ENCODE data around the gene MPG.

The MPG gene

DNA sequence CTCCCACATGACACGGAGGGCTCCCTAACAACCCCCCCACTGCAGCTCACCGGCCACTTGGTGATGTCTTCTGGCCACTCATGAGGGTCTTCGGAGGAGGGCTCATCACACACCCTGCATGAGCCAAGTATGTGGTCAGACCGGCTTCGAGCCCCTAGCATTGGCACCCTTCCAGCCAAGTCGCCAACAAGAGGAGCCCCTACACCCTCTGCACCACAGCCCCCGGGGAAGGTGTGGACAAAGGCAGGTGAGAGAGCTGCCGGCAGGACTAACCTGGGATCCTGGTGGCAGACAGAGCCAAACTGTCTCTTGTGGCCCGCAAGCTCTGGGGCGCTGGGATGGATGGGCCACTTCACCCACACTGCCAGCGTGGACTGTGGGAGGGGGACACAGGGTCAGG is 17.9 kb upstream of the MPG start:
- no peak overlapping the region for H3K4me3 ChIP-seq (ENCODE audit: low read depth, low read length)
- TF ChIP-seq, protein P1, sequence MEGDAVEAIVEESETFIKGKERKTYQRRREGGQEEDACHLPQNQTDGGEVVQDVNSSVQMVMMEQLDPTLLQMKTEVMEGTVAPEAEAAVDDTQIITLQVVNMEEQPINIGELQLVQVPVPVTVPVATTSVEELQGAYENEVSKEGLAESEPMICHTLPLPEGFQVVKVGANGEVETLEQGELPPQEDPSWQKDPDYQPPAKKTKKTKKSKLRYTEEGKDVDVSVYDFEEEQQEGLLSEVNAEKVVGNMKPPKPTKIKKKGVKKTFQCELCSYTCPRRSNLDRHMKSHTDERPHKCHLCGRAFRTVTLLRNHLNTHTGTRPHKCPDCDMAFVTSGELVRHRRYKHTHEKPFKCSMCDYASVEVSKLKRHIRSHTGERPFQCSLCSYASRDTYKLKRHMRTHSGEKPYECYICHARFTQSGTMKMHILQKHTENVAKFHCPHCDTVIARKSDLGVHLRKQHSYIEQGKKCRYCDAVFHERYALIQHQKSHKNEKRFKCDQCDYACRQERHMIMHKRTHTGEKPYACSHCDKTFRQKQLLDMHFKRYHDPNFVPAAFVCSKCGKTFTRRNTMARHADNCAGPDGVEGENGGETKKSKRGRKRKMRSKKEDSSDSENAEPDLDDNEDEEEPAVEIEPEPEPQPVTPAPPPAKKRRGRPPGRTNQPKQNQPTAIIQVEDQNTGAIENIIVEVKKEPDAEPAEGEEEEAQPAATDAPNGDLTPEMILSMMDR (IDR thresholded peaks at IDR 0.05; ENCODE audit: low read depth, low read length): no peak

DNA sequence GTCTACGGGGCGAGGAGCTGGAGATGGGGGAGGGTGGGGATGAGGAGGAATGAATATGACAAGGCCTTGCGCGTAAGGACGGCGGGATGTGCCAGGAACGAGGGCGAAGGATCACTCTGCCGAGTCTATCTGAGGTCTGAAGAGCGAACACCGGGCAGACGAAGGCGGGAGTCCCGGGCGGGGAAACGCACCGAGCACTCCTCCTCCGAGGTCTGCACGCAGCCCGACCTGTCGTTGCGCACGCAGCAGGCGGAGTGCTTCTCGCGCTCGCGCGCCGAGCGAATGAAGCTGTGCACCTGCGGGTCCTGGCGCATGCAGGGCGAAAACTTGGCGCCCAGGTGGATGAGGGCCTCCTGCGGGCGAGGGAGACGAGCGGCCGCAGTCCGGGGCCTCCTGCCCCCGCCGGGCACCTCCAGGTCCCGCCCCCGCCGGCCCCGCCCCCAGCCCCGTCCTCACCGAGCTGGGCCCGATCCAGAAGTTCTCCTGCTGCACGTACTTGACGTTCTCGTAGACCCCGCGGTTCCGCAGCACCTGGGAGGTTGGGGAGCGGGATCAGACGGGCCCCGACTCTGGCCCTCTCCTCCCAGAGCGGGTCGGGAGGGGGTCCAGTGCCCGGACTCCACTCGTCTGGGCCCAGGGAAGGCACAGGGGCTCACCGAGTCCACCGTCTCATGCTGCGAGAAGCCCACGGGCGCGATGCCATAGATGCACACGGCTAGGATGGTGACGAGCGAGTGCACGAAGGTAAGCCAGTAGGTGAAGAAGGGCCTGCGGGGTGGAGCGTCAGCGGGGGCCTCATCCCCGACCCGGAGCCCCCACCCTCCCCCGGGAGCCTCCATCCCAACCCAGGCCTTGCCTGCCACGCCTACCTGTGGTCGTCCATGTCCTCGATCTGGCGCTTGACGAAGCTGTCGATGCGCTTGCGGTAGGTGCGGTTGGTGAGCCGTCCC is 16.8 kb upstream of the MPG start:
- no peak overlapping the region for H3K4me3 ChIP-seq (ENCODE audit: low read depth, low read length)
- TF ChIP-seq, protein P1 (IDR thresholded peaks at IDR 0.05; ENCODE audit: low read depth, low read length): no peak

- TF ChIP-seq, protein P1 (IDR thresholded peaks at IDR 0.05; ENCODE audit: low read depth, low read length): no peak
- no peak overlapping the region for H3K4me3 ChIP-seq (ENCODE audit: low read depth, low read length)
Measured at GRCh38 chr16:61879-62281, 16.1 kb upstream of the MPG start.

DNA sequence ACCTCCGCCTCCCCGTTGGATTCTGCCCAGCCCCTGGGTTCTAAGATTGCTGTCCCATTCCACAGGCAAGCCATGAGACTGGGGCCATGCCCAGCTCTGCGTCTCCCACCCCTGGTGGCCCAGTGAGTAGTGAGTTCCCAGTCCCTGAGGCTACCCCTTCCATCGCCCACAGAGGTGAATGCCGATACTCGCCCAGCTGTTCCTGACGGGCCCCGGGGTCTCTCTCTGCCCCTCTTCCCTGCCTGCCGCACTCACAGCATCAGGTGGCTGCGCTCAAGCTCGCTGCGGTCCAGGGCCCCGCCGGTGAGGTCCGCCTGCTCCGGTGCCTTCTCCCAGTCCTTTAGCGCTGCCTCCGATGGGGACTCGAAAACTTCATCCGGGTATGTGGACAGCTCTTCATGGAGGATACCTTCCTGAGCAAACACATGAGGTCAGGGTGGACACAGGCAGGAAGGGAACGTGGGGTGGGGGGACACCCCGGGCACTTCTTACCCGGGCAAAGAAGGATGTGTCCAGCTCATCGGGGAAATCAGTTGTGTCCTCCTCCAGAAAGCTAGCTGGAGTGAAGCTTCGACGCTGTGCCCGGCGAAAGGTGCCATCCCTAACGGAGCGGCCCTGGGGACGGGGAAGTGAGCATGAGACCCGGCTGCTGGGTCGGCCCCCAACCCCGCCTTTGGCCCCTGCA is 15.6 kb upstream of the MPG start:
- TF ChIP-seq, protein P1 (IDR thresholded peaks at IDR 0.05; ENCODE audit: low read depth, low read length): no peak
- no peak overlapping the region for H3K4me3 ChIP-seq (ENCODE audit: low read depth, low read length)

DNA sequence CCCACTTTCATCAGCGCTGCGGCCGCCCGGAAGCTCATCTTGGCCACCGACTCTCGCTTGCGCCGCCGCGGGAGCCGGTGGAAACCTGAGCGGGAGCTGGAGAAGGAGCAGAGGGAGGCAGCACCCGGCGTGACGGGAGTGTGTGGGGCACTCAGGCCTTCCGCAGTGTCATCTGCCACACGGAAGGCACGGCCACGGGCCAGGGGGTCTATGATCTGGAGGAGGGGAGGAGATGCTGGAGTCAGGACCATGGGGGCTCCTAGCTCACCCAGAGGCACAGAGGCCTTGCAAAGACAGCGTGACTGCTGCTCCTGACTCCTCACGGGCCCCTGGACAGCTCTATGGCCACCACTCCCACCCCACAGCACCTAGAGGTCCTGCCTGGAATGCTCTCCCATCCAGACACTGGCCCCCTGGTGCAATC is 15.0 kb upstream of the MPG start:
- TF ChIP-seq, protein P1 (IDR thresholded peaks at IDR 0.05; ENCODE audit: low read depth, low read length): no peak
- H3K4me3 ChIP-seq (ENCODE audit: low read depth, low read length): no peak overlapping the region

GRCh38 chr16:63466-63865 is 14.6 kb upstream of the MPG start:
- TF ChIP-seq, protein P1 (IDR thresholded peaks at IDR 0.05; ENCODE audit: low read depth, low read length): no peak
- no peak overlapping the region for H3K4me3 ChIP-seq (ENCODE audit: low read depth, low read length)

Measured in WI38 (cell line).